GM23338 (cell line): Measurements from ENCODE around the gene ISCA1. TPM values are rescaled to one million over a fixed set of nuclear protein-coding genes. Genes with fewer than 3 reads are reported as not detected.

Experiments used
- ATAC-seq: fragments of 200-7000 bp; cut with Tn5 transposase; 3 replicates; pipeline ENCODE4 v1.9.1; 2020
- DNase-seq: peaks from one replicate; pipeline ENCODE4 v3.0.0-alpha.2; 2015; ENCODE audit warnings: low spot score
- H2AFZ ChIP-seq: fragments of 200-600 bp; sonication (generic); 2 replicates; pipeline ENCODE4 v1.8.0; 2016; ENCODE audit warnings: antibody characterized with exemption, mild to moderate bottlenecking, moderate library complexity
- H3F3A ChIP-seq: fragments of 200-600 bp; sonication (generic); replicated peaks from 2 replicates; pipeline ENCODE4 v1.8.0; 2017; ENCODE audit warnings: antibody characterized with exemption, mixed run types, low read depth
- H3K27ac ChIP-seq: fragments of 200-600 bp; sonication (generic); 2 replicates; pipeline ENCODE4 v1.6.1; 2016; ENCODE audit warnings: low read depth
- H3K27me3 ChIP-seq: fragments of 200-600 bp; sonication (generic); 2 replicates; pipeline ENCODE4 v1.8.0; 2016; ENCODE audit warnings: mild to moderate bottlenecking, mixed run types, moderate library complexity; ENCODE audit not compliant: insufficient read depth
- H3K36me3 ChIP-seq: fragments of 200-600 bp; sonication (generic); 2 replicates; pipeline ENCODE4 v1.8.0; 2016; ENCODE audit warnings: mild to moderate bottlenecking; ENCODE audit not compliant: insufficient read depth
- H3K4me1 ChIP-seq: fragments of 200-600 bp; sonication (generic); 2 replicates; pipeline ENCODE4 v1.8.0; 2016; ENCODE audit warnings: mild to moderate bottlenecking, moderate library complexity; ENCODE audit not compliant: insufficient read depth
- H3K4me2 ChIP-seq: fragments of 200-600 bp; sonication (generic); 2 replicates; pipeline ENCODE4 v1.7.1; 2017; ENCODE audit warnings: mixed run types
- H3K4me3 ChIP-seq: fragments of 200-600 bp; sonication (generic); 2 replicates; pipeline ENCODE4 v1.6.1; 2016; ENCODE audit warnings: mixed run types
- H3K79me2 ChIP-seq: fragments of 200-600 bp; sonication (generic); replicated peaks from 2 replicates; pipeline ENCODE4 v1.8.0; 2017; ENCODE audit warnings: mild to moderate bottlenecking; ENCODE audit not compliant: insufficient read depth
- H3K9me2 ChIP-seq: fragments of 200-600 bp; sonication (generic); 2 replicates; pipeline ENCODE4 v1.8.0; 2017; ENCODE audit not compliant: insufficient read depth
- H4K20me1 ChIP-seq: fragments of 200-600 bp; sonication (generic); replicated peaks from 2 replicates; pipeline ENCODE4 v1.8.0; 2017; ENCODE audit warnings: mild to moderate bottlenecking; ENCODE audit not compliant: insufficient read depth
- H3K27ac Mint-ChIP-seq: 2 replicates; pipeline ENCODE4 v1.8.0; 2020; ENCODE audit warnings: inconsistent platforms, mild to moderate bottlenecking, moderate library complexity, mixed read lengths
- H3K27me3 Mint-ChIP-seq: 3 replicates; pipeline ENCODE4 v1.8.0; 2022; ENCODE audit warnings: low read depth, mild to moderate bottlenecking, moderate library complexity, mixed read lengths, inconsistent platforms; ENCODE audit not compliant: insufficient read depth, poor library complexity
- H3K36me3 Mint-ChIP-seq: 3 replicates; pipeline ENCODE4 v1.8.0; 2021; ENCODE audit warnings: low read depth, mild to moderate bottlenecking, inconsistent platforms, moderate library complexity, mixed read lengths
- H3K4me1 Mint-ChIP-seq: 3 replicates; pipeline ENCODE4 v1.8.0; 2020; ENCODE audit warnings: mild to moderate bottlenecking, inconsistent platforms, mixed read lengths
- H3K4me3 Mint-ChIP-seq: 3 replicates; pipeline ENCODE4 v1.8.0; 2021; ENCODE audit warnings: moderate library complexity, mild to moderate bottlenecking, inconsistent platforms, mixed read lengths
- H3K9me3 Mint-ChIP-seq: 3 replicates; pipeline ENCODE4 v1.8.0; 2020; ENCODE audit warnings: moderate library complexity, mild to moderate bottlenecking, inconsistent platforms, mixed read lengths
- CREB1 ChIP-seq: fragments of 250-450 bp; sonication (Bioruptor Pico); IDR thresholded peaks from 2 replicates; pipeline ENCODE4 v1.5.0; 2020; ENCODE audit warnings: low read depth, mild to moderate bottlenecking, moderate library complexity
- ETS1 ChIP-seq: IDR thresholded peaks from 2 replicates; pipeline ENCODE4 v1.6.1; 2016; ENCODE audit warnings: antibody characterized with exemption
- EZH2 ChIP-seq: fragments of 200-600 bp; sonication (generic); IDR thresholded peaks from one replicate; pipeline ENCODE4 v1.8.0; 2017; ENCODE audit warnings: antibody characterized with exemption, mild to moderate bottlenecking, low read depth; ENCODE audit not compliant: unreplicated experiment
- EZH2phosphoT487 ChIP-seq: fragments of 200-600 bp; sonication (generic); IDR thresholded peaks from one replicate; pipeline ENCODE4 v1.8.1; 2018; ENCODE audit warnings: antibody characterized with exemption; ENCODE audit not compliant: unreplicated experiment
- JUNB ChIP-seq: IDR thresholded peaks from one replicate; pipeline ENCODE4 v1.6.1; 2016; ENCODE audit warnings: antibody characterized with exemption; ENCODE audit not compliant: unreplicated experiment
- NANOG ChIP-seq: IDR thresholded peaks from 2 replicates; pipeline ENCODE4 v1.6.1; 2016; ENCODE audit warnings: antibody characterized with exemption, borderline replicate concordance
- REST ChIP-seq: IDR thresholded peaks from one replicate; pipeline ENCODE4 v1.6.1; 2018; ENCODE audit warnings: antibody characterized with exemption; ENCODE audit not compliant: unreplicated experiment
- polyA plus RNA-seq: library from polyadenylated mRNA; unstranded; fragments of >200 nt; fragmentation: Nextera tagmentation; extraction: Ambion mirVana; gene quantifications from 2 replicates; pipeline ENCODE4 v1.2.1, GENCODE V29; 2016
- total RNA-seq: library from RNA; depleted of rRNA; stranded (reverse); fragments of >200 nt; shearing (Covaris generic); gene quantifications from 2 replicates; pipeline ENCODE4 v1.2.3, GENCODE V29; 2014

ISCA1 gene
- total and polyA plus RNA-seq, 2 experiments from 2014 or later = 54.9 to 61.0 TPM

- no peak for TF ChIP-seq CREB1
These were observed 21.9 kb upstream of the ISCA1 start (continued) for GRCh38 chr9:86304236-86304730.

GRCh38 chr9:86303316-86303975 lies 21.1 kb upstream of the ISCA1 start:
- Mint-ChIP-seq H3K27ac (peak overlapping the region; percentile 94), H3K4me3 (peak overlapping the region; percentile 10; the same call in 1 of the 3 replicates), H3K36me3 (peaks cover 44% of the 10 kb centered on the region), H3K4me1 (peaks cover 20% of the 10 kb centered on the region), H3K9me3 (no peaks in the 10 kb centered on the region), H3K27me3 (no peaks in the 10 kb centered on the region)
- Histone ChIP-seq H3F3A (no peaks in the 10 kb centered on the region), H2AFZ (no peak overlapping the region), H3K27me3 (no peaks in the 10 kb centered on the region), H4K20me1 (no peaks in the 10 kb centered on the region), H3K36me3 (peaks cover 3% of the 10 kb centered on the region; the same call in 1 of the 2 replicates), H3K4me2 (peak overlapping the region; percentile 39), H3K27ac (peak overlapping the region; percentile 53; the same call in 1 of the 2 replicates), H3K79me2 (no peaks in the 10 kb centered on the region), H3K9me2 (no peaks in the 10 kb centered on the region), H3K4me3 (no peak overlapping the region), H3K4me1 (peaks cover 22% of the 10 kb centered on the region)
- TF ChIP-seq NANOG (peak; percentile 29; the same call in 1 of the 2 replicates), JUNB (no peak), REST (no peak)
- DNase-seq (peak; percentile 74), ATAC-seq (peak; percentile 93)

GRCh38 chr9:86301686-86302085 lies 19.3 kb upstream of the ISCA1 start:
- peaks cover 20% of the 10 kb centered on the region for H3K4me1 Mint-ChIP-seq
- Histone ChIP-seq H3F3A (no peaks in the 10 kb centered on the region), H3K27me3 (no peaks in the 10 kb centered on the region), H3K9me2 (no peaks in the 10 kb centered on the region), H2AFZ (no peak overlapping the region), H3K4me3 (no peak overlapping the region), H3K4me2 (no peak overlapping the region), H3K27ac (no peak overlapping the region), H3K36me3 (peaks cover 3% of the 10 kb centered on the region; the same call in 1 of the 2 replicates), H4K20me1 (no peaks in the 10 kb centered on the region), H3K4me1 (peaks cover 22% of the 10 kb centered on the region), H3K79me2 (no peaks in the 10 kb centered on the region)
- no peak overlapping the region for H3K4me3 Mint-ChIP-seq
- H3K27me3 Mint-ChIP-seq = no peaks in the 10 kb centered on the region
- no peaks in the 10 kb centered on the region for H3K9me3 Mint-ChIP-seq
- H3K36me3 Mint-ChIP-seq = peaks cover 39% of the 10 kb centered on the region
- TF ChIP-seq CREB1 = no peak
- TF ChIP-seq EZH2phosphoT487 = no peak
- no peak for TF ChIP-seq JUNB
- TF ChIP-seq REST = no peak
- no peak for TF ChIP-seq EZH2
- TF ChIP-seq NANOG = no peak
- TF ChIP-seq ETS1 = no peak
- DNase-seq (no peak), ATAC-seq (no peak)
- H3K27ac Mint-ChIP-seq = peak overlapping the region; percentile 80
